Measurements from ENCODE around the gene EPSTI1.
"Not testable (repeated sequence)": the region's sequence is repeated elsewhere in the genome, so short reads cannot be mapped to it uniquely, and the experiment has no call there.

The EPSTI1 gene

DNA sequence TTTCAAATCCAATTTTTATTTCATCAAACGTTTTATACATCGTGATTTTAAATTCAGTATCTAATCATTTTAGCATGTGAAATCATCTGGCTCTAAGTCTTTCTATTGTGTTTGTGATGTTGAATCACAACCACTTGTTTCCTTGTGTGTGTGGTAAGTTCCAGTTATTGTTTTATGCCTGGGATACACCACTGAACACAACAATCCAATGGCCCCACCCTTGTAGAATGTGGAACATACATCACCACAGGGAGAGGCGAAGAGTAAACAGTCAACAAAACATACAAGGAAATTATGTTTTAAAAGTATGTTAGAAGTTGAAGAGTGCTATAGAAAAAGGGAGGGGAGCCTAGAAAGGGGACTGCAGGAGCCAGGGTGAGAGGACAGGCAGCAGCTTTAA lies 100.5 kb downstream of the EPSTI1 start:
- DNase-seq = no peak

DNA sequence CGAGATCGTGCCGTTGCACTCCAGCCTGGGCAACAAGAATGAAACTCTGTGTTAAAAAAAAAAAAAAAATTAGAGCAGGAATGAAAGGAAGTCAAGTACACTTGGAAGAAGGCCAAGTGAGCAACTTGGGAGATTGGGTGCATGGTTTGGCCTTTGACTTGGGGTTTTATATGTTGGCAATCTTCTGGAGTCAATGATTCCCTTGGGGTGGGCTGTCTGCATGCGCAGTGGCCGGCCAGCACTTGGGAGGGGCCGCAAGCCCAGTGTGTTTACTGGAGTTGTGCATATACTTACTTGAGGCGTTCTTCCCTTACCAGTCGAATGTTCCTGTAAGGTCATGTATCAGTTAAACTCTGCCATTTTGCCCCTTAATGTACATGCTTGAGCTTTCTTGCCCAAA lies 106.7 kb downstream of the EPSTI1 start:
- no peak for DNase-seq

DNA sequence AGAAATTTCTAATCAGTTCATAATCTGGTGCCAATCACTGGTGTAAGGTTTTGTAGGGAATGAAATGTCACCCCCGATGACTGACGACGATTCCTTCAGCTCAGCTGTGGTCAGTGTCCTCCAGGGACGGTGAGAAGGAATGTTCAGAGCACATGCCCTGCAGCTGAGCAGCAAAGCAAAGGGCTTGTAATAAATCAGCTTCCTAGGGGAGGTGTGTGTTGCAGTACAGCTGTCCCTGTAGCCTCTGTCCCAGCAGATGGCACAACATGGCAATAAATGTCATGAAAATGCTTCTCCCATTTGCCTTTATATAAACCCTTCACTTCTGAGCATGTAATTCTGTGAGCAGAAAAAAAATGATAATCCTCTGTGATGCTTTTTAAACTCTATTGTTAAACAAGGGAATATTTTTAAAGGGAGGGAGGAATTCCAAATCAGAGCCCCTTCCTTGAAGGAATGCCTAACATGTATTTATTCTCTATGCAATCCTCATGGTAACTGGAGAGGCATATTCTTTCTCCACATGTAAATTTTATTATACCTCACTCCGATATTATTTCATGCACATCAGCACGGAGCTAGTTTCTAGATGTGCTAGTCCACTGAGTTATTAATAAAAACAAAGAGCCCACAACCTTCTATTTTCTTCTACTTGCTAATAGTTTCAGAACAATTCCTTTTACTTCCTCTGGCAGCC lies 108.1 kb downstream of the EPSTI1 start:
- no peak for DNase-seq

DNA sequence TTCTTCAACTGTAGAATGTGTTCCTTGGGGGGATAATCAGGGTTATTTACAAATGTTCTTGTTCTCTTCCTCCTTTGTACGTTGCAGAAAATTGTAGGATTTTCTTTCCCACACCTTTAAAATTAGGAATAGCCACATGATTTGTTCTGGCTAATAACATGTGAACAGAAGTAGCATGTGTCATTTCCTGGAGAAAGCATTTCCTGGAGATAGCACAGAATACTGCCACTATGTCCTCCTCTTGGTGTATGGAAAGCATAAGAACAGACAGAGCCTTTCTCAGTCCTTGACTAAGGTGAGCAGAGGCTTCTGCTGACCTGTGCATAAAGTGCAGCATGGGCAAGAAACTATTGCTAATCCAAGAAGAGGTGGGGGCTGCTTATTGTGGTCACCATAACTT lies 108.9 kb downstream of the EPSTI1 start:
- no peak for DNase-seq

DNA sequence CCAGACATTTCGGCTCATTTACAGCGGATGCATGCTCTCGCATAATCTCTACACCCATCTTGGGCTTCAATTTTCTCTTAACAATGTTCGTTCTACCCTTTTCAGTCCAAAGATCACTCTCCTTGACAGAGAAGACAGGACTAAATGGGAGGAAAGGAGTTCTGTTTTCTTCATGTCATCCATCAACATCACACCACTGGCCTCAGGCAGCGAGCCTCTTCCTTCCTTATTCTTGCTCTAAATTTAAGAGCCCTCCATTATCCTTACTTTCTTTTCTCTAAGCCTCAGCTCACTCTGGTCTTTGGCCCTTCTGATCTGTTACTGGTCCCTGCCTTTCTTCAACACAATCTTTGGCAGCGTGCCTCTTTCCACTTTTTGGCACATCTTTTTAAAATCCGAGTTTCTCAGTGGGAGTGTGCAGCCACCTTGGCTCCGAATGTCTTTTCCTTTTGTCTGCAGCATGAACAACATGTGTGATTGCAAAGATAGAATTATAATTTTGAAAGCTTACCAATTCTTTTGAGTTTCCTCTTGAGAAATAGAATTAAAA lies 111.9 kb downstream of the EPSTI1 start:
- DNase-seq = no peak

DNA sequence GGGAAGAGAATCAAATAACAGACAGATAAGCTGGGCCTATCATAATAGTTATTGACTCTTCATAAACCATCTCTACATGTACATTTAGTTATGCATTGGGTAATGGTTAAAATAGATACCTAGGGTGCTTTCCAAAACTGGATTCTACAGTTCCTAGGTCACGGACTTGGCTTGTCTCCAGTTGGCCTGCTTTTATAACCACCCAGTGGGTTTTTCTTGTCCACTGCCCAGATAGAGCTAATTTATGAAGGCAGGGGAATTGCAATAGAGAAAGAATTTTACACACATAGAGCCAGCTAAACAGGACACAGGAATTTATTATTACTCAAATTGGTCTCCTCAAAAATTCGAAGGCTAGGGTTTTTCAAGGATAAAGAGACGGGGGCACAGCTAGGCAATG lies 113.3 kb downstream of the EPSTI1 start:
- DNase-seq = no peak

DNA sequence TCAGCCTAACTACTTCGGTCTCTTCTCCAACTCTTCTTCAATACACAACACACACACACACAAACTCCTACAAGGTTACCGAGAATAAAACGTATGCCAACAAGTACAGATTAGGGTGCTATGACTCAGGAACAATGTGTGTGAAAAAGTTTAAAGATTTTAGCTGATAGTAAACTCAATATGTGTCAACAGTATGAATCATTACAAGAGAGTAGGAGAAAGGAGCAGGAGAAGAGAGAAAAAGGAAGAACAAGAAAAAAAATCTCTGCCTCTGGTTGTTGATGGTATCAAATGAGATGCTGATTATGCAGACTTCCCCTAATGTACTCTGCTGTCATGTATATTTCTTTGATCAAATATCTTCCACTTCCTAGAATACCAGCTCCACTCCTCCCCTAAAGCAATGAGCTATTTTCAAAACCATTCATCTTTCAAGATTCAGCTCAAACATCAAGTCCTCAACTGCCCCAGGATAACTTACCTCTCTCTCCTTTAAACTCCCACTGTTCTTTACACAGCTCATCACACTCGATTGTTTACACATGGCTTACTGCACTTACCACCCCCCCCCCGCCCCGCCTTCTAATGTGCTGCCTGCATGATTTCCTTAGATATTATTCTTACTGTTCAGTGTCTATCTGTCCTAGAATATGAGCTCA lies 115.0 kb downstream of the EPSTI1 start:
- peak; percentile 39 for DNase-seq

DNA sequence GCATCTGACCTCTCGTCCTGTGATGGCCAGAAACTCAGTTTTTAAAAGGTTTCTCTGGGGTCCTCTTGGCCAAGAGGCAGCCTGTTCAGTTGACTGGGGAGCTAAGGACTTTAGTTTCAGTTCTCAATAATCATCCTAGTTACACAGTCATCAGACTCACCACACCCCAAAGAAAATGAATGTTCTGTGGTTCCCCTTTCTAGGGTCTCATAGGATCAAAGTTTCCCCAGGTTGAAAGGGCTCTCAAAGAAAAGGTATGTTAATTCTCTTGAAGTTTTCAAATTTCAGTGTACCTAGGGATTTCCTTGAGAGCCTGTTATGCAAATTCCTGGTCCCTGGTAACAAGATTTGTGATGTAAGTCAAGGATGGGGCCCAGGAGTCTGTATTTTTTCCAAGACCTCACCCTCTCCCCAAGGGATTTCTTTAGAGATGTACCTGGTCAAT lies 115.7 kb downstream of the EPSTI1 start:
- DNase-seq = peak; percentile 30

DNA sequence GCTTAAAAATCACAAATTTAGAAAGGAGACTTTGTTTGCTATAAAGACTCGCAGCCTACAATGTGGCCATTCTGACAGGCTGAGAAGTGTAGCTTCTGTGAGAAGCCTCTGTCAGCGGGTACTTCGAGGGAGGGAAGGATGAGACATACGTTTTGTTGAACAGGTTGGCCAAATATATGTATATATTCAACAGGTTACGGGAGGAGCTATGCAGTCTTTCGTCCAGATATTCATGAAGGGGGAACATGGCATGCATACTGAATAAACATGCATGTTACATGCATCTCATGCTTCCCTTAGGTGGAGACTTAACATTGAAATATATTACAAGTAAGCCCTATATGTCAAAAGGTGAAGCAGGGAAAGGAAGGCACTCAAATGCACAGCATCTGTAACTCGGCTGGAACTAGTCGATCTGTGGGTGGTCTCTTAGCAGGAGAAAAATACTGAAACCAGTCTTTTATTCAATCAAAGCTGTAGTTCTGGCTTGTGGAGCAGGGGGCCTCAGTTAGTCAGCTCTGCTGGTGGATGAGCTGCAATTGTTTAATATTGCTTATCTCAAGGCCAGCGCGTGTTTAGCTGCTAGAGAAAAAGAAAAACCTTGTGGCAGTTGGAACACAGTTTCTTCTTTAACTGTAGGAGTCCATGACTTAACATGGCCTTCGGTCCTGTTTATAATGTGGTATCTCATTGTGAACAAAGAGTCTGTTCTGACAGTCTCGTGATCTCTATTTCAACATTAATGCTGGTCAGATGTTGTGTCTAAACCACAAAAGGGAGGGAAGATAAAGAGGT lies 116.4 kb downstream of the EPSTI1 start:
- no peak for DNase-seq

DNA sequence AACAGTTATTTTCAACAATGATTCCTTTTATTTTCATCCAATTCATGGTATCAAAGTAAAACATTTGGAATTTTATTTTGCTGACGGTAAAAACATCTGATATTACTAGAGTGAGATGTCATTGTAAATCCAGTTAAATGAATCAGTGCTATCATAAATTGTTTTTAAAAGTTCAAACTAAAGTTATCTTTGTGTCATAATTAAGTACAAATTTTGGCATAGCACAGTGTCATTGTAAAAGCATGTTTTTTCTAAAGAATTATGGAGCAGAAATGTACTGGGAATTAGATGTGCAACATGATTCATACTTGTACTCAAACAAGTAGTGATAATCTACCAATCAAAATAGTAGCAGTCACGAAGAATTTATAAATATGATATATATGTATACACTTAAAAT lies 117.8 kb downstream of the EPSTI1 start:
- DNase-seq = no peak

DNA sequence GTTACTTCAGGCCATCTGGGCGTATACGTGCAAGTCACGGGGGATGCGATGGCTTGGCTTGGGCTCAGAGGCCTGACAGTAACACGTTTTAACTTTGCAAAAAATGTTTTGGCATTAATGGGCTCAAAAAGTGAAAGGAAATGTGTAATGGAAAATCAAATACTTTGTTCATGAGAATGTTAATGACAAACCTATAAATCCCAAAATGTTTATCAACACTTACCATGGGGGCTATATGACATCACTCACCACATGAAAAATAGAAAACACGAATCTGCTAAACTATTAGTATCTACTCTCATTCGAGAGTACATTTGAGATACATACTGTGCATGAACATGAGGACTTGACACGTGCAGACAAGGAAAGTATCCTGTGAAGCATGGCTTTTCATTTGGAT lies 119.0 kb downstream of the EPSTI1 start:
- DNase-seq = no peak

DNA sequence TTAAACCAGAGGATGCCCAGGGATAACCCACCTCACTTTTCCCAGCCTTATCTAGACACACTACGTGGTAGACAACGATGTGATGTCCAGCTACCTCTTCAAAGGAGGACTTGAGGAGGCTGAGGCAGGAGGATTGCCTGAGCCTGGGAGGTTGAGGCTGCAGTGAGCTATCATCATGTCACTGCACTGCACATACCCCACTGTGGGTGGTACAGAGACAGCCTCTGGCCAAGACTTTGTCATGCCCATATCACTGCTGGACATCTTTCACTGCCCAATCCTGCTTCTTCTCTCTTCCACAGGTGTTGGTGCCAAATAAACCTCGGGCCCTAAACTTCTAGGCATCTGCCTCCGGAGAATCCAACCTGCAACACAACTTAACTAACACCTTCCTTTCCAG lies 124.8 kb downstream of the EPSTI1 start:
- no peak for DNase-seq

DNA sequence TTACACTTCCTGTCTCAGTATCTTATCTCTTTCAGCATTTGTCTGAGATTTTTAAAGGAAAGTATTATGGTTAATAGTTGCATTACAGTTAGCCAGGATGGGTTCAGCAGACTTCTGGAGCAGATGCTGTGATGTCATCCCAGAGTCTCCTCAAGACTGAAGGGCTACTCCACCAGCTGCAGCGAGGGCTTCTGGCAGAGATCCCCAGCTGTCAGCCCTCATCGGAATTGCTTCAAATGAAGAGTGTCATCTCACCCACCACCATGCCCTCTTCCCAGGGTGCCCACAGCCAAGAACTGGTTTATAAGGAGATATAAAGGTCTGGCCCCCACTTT lies 126.3 kb downstream of the EPSTI1 start:
- no peak for DNase-seq

DNA sequence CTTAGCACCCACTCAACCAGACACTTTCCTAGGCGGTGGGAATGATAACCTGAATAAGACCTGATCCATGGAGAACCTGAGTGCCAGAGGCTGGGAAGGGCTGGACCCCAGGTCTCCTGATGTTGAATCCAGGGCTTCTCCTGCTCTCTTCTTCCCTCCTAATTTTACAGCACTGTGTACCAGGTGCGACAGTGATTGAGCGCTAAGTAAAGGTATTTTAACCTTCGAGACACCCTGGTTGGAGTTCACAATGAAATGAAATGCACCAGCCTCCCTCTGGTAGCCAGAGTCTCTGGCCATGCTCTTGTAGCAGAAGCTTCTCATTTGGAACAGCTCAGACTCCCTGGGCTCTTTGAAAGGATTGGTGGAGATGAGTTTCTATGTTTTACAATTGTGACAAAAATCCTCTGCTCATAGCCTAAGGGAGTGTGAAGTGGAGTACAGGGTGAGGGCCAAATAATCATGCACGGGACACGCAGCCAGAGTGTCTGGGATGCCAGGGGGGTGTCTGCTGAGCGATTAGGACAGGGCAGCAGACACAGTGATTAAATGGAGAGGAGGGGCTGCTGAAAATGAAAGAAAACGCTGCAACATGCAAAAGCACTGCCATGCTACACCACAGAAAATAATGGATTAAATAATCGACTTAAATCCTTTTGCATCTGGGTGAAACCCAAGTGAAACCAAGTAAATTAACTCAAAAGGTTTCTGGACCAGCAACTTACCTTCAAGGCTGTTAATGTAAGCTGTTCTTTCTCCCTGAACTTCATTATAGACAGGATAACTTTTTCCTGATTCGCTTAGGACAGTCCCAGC lies 126.9 kb downstream of the EPSTI1 start:
- DNase-seq = no peak

DNA sequence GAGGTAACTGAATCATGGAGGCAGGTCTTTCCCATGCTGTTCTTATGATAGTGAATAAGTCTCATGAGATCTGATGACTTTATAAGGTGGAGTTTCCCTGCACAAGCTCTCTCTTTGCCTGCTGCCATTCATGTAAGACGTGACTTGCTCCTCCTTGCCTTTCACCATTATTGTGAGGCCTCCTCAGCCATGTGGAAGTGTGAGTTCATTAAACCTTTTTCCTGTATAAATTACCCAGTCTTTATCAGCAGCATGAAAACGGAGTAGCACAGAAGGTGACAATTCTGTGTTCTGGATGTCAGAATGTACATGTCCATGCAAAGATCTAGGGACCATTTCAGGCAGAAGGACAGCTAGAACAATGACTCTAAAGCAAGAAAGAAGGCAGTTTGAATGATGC lies 129.7 kb downstream of the EPSTI1 start:
- not testable (repeated sequence) for DNase-seq

DNA sequence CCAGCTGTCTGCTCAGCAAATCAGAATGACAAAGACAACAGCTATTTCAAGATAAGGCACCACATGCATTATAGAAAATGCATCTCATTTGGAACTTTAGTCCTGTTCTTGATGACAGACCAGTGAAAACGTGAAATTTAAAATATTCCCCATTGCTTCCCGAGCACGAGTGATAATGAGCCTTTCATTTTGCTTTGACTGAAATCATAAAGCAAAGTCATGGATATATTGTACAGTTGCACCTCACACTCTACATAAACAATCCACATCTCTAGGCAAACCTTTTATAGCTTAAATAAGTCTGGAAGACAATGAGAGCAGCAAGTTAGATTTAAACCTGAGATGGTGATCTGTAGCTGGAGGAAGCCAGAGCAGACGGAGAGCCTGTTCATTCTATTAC lies 131.6 kb downstream of the EPSTI1 start:
- no peak for DNase-seq

DNA sequence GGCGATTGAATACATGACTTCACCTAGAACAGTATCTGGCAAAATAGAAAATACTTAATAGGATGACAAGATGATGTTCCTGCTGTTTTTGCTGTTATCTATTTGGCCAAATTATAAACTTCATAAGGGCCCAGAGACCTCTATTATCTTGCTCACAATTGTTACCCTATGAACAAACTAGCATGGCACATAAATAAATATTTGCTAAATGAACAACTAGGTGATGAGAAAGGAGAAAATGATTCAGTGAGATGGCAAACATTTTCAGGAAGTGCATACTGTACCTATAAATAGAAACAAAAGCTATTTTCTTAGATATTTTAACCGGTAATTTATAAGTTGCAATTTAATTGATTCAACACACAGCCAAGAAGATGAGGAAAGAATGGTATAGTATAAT lies 132.3 kb downstream of the EPSTI1 start:
- DNase-seq = no peak

DNA sequence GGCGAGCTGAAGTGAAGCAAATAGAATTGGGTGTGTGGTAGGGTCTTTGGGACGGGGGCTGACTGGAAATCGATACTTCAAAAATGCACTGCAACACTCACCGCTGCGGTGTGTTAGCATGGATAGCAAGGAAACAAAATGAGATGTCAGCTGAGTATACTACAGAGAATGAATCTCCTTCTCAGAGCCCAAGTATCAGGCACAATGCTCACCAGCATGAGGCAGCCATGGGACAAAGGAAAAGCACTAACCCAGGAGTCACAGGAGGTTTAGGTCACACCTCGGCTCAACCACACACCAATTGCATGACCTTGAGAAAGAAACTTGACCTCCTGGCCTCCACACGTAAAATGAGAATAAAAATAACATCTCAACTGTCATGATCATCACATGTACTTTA lies 136.6 kb downstream of the EPSTI1 start:
- DNase-seq = no peak

DNA sequence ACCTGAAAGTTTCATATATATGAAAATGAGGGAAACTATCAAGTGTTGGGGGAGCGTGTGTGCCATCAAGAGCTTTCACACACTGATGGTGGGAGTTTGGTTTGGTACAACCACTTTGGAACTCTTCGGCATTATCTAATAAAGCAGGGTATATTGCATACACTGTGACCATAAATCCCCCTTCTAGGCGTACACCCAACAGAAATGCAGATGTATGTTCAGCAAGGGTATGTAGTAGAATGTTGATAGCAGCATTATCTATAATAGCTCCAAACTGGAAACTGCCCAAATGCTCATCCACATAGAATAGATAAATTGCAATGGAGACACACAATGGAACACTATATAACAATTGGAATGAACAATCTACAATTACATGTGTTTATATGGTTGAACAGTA lies 139.9 kb downstream of the EPSTI1 start:
- DNase-seq = no peak

DNA sequence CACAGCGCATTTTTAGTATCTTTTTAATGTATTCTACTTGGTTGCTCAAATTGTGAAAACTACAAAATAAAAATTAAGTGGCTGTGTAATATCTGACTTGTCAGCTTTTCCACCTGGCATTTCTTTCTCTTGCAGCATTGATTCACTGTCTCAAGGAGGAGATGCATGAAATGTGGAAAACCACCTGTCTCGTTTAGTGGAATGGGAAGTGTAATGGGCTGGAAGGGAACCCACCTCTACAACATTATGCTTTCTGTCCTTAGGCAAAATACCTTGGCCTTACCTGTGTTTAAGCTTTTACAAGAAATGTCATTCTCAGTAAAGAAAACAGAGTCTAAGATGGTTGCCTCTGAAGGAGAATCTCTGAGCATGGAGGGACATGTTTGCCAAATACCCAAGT lies 142.8 kb downstream of the EPSTI1 start:
- no peak for DNase-seq

DNA sequence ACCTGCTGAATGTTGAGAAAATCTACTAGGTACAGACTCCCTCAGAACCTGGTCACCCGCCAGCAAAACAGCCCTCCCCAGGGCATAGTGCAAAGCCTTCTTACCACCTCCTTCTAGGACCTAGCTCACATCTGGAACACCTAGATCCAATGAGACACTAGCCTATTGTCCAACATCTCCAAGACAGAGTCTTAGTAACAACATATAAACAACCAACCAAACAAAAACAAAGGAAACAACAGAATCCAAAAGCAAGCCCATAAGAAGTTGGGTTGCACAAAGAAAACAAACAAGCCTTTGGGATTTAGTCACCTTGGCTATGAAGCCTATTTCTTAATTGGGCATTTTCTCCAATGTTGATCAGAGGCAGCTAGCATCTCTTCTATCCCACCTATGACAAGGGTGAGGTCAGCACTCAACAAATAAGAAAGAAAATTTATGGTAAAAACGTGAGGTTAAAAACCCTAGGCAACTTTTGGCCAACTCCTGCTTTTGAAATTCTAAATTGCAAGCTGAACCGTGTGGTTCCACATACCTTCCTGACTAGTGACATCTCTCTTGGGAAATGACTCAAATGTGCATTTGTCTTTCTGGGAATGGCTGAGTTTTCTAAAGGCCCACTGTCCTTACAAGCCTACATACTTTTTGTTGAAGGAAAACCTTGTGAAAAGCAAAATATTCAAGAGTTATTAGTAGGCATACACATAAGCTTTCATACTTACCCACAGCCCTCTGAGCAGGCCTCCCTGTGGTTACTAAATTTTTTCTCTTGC lies 144.0 kb downstream of the EPSTI1 start:
- DNase-seq = no peak
